ENCODE results near the gene COMMD1. TPM values are rescaled to one million over a fixed set of nuclear protein-coding genes. Genes with fewer than 3 reads are reported as not detected.
"Not testable (repeated sequence)": the region's sequence is repeated elsewhere in the genome, so short reads cannot be mapped to it uniquely, and the experiment has no call there.

COMMD1 gene
- total and polyA plus RNA-seq, 10 donors = 23.9 to 40.1 (median 35.0) TPM

GRCh38 chr2:62152000-62152399 is 246.5 kb downstream of the COMMD1 start:
- no peaks in the 10 kb centered on the region for H3K27me3 ChIP-seq (replicated peaks in 1 of 7)
- H3K27ac ChIP-seq = no peak overlapping the region
- 78 to 93% (median 85%) methylated on average over 3 of the region's 3 CpGs for WGBS, 5 donors
- no peak for TF ChIP-seq POLR2A (IDR thresholded peaks at IDR 0.05)
- no peak for TF ChIP-seq POLR2AphosphoS5 (IDR thresholded peaks at IDR 0.05)
- TF ChIP-seq CTCF (IDR thresholded peaks at IDR 0.05 in 8 of 11, conservative IDR thresholded peaks at IDR 0.05 in 3 of 11) = no peak
- no peaks in the 10 kb centered on the region for H3K36me3 ChIP-seq
- peaks cover 0 to 7% (median 0%) of the 10 kb centered on the region in 6 donors for H3K4me1 ChIP-seq
- no peak for DNase-seq
- no peak overlapping the region for H3K4me3 ChIP-seq
- intact Hi-C loops (cut with DNase I; ENCODE audit: low total_unique reads) = no loop called here
- peaks cover 0 to 13% (median 11%) of the 10 kb centered on the region in 8 donors for H3K9me3 ChIP-seq

- H3K4me3 ChIP-seq = no peak overlapping the region
- intact Hi-C loops (cut with DNase I; ENCODE audit: low total_unique reads) = no loop called here
- H3K27me3 ChIP-seq (replicated peaks in 1 of 7) = no peaks in the 10 kb centered on the region
- 78 to 86% (median 81%) methylated on average over 6 of the region's 6 CpGs for WGBS, 5 donors
- no peak for DNase-seq
- TF ChIP-seq POLR2AphosphoS5 (IDR thresholded peaks at IDR 0.05) = no peak
- no peak for TF ChIP-seq POLR2A (IDR thresholded peaks at IDR 0.05)
- no peak for TF ChIP-seq CTCF (IDR thresholded peaks at IDR 0.05 in 8 of 11, conservative IDR thresholded peaks at IDR 0.05 in 3 of 11)
- no peaks in the 10 kb centered on the region for H3K36me3 ChIP-seq
- peaks cover 0 to 13% (median 11%) of the 10 kb centered on the region in 8 donors for H3K9me3 ChIP-seq
- no peak overlapping the region for H3K27ac ChIP-seq
- no peaks in the 10 kb centered on the region for H3K4me1 ChIP-seq
These were observed 251.5 kb downstream of the COMMD1 start for GRCh38 chr2:62156861-62157496.

GRCh38 chr2:62158444-62159121 is 253.1 kb downstream of the COMMD1 start:
- H3K9me3 ChIP-seq = peaks cover 0 to 13% (median 11%) of the 10 kb centered on the region in 8 donors
- no peaks in the 10 kb centered on the region for H3K4me1 ChIP-seq
- no peak for TF ChIP-seq CTCF (IDR thresholded peaks at IDR 0.05 in 8 of 11, conservative IDR thresholded peaks at IDR 0.05 in 3 of 11)
- TF ChIP-seq POLR2AphosphoS5 (IDR thresholded peaks at IDR 0.05) = no peak
- TF ChIP-seq POLR2A (IDR thresholded peaks at IDR 0.05) = no peak
- H3K27ac ChIP-seq = no peak overlapping the region
- intact Hi-C loops (cut with DNase I; ENCODE audit: low total_unique reads) = no loop called here
- WGBS, 5 donors = 89 to 93% (median 92%) methylated on average over 9 of the region's 9 CpGs
- H3K36me3 ChIP-seq = no peaks in the 10 kb centered on the region
- no peak for DNase-seq
- no peak overlapping the region for H3K4me3 ChIP-seq
- H3K27me3 ChIP-seq (replicated peaks in 1 of 7) = no peaks in the 10 kb centered on the region

- H3K4me1 ChIP-seq; H3K9me3 ChIP-seq; H3K27me3 ChIP-seq (replicated peaks in 1 of 7); H3K27ac ChIP-seq; DNase-seq; H3K4me3 ChIP-seq; H3K36me3 ChIP-seq; intact Hi-C loops (cut with DNase I; ENCODE audit: low total_unique reads): not testable (repeated sequence)
- WGBS, 5 donors = 94 to 97% (median 96%) methylated on average over 9 of the region's 9 CpGs
These were observed 255.2 kb downstream of the COMMD1 start for GRCh38 chr2:62160691-62161090.
